ENCODE data around the gene GMDS.

- no peak for TF ChIP-seq CTCF (IDR thresholded peaks at IDR 0.05; ENCODE audit: low read length)
- no peak for TF ChIP-seq EZH2 (optimal IDR thresholded peaks at IDR 0.05; ENCODE audit: low read depth, low read length)
Measured at GRCh38 chr6:1760876-1761275, 484.5 kb downstream of the GMDS start.
